DMS 273 treated with DMSO at 0.1 percent for 48 hours (cell line): ENCODE results near the gene BDKRB1.

Experiments used
- DNase-seq: peaks from one replicate; lab custom pipeline; 2025; lab: John Stamatoyannopoulos, UW

The BDKRB1 gene

DNA sequence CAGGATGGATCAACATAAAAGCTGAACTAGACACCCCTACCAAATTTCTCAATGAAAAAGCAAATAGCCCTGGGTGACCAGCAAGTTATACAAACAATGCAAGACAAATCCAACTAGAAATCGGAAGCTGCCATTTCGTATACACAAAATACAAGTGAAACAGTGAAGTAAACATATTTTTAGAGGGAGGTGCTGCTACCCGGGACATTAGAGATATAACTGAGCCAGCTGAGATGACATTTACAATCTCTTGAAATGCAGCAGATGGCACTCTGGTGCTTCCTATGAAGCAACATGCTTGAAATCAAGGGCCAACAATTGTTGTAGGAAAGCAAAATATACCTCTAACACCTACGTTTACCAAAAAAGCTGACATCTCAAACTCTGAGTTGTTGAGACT is 25.5 kb downstream of the BDKRB1 start:
- no peak for DNase-seq

DNA sequence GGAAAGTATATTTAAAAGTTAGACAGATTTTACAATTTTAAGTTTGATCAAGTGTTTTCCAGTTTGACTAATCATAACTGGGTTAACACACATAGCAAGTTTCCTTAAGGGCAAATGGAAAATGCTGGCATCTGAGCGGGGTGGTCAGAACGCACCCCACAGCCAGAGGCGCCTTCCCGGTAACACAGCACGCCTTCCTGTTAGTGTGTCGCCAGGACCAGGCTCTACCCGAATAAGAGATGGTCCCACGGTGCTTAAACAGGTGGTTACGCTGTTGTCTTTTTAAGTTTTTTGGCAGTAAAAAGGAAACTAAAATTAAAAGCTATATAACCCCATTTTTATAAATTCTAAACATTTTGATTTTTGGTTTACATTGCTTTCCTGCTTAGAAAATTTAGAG is 28.0 kb downstream of the BDKRB1 start:
- no peak for DNase-seq

DNA sequence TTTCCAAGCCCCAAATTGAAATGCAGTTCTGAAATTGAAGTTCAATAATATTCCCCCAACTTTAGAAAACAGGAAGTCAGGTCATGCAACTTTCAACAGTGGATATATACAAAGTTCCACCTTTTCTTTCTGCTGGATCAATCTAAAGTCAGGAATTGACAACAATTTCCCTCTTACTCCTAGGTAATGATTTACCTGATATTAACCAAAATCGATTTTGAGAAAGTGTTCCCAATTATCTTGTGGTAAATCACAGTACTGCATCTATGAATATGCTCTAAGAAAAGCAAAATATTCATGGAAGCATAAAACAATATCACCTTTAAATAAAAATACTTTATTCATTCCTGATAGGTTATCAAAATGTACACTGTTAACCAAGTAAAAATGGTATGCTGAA is 28.4 kb downstream of the BDKRB1 start:
- no peak for DNase-seq

DNA sequence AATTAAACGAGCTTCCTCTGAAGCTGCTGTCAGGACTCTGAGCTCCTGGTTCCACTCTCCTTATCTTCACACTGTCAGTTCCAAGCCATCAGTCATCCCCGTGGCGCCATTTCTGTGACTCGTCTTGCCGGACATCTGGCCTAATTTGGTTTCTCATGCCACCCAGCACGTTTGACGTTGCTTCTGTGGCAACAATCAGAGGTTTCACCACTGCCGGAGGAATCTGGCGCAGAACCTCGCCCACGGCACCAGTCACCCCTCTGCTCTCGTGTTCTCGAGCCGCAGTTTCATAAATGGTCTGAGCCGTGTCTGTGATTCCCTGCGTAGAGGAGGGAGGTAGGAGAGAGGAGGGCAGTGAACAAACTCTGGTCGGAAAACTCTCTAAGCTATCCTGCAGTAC is 29.7 kb downstream of the BDKRB1 start:
- DNase-seq, result no peak

DNA sequence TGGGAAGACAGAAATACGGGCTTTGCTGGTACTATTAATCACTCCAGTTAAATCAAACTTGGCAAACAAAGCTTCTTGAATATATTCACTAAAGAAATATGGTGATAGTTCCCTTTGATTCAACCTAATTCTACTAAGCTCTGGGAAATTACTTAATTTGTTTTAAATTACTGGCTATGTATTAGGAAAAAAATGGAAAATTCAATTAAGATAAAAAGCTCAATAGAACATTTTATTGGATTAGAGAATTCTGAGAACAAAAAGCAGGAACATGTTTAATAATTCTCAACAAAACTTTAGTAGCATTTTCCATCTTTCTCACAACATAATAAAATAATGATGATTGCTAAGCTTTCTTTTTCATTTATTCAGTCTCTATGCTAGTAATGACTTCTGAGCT is 30.2 kb downstream of the BDKRB1 start:
- DNase-seq, result no peak

DNA sequence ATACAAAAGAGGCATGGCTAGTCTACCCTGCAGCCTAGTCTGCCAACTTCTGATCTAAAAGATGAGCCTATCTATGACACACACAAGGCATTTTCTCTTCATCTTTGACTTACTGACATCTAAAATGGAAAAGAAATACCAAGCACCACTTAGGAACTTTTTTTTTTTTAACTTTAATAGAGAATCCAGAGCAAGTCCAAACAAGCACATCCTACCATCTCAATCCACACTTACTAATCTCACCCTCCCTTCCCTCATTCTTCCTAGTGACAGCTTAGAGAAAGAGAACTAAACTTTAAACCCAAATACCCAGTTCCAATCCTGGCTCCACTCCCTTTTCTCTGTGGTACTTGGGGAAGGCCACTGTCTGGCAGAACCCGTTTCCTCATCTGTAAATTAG is 31.8 kb downstream of the BDKRB1 start:
- DNase-seq, result no peak

DNA sequence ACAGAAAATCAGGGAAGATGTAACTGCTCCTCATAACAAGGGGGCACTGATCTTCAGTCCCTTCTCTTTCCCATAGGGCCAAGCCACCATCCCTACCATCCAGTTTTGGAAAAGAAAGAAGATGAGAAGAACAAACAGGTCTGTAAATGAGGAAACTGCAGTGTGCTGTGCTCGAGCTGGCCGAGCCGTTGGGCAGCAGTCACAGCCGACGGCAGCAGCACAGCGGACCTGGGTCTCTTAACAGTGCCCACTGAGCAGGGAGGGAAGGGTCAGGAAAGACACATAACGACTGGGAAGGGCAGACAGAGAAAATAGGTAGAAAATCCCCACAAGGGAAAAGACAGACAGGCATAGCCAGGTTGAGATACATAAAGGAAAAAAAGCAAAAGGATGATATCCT is 38.2 kb downstream of the BDKRB1 start:
- DNase-seq, result no peak

DNA sequence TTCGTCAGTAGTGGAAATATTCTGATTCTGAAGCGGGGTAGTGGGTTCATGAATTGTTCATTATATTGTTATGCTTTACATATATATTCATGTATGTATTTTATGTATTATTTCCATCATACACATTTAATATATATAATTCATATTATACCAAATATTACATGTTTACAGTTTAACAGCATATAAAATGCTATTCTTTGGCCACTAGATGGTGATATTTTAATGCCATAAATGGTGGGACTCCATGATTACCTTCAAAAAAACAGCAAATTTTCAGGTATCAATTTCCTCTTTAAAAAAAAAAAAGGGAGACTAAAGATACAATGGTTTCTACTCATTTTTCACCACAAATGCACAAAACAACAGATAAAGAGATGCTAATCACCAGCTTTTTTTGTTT is 41.0 kb downstream of the BDKRB1 start:
- DNase-seq, result no peak

DNA sequence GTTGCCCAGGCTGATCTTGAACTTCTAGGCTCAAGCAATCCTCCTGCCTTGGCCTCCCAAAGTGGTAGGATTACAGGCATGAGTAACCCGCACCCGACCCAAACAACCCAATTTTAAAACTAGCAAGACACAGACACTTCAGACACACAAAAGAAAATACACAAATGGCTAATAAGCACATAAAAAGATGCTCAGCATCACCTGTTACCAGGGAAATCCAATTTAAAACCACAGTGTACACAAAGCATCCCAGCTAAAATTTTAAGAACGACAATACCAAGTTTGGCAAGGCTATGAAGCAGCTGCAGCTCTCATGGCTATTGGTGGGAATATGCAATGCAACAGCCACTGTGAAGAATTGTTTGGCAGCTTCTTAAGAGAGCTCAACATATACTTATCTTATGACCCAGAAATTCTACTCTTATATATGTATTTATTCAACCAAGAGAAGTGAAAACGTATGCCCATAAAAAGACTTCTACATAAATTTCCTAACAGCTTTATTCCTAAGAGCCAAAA is 42.0 kb downstream of the BDKRB1 start:
- DNase-seq, result no peak

DNA sequence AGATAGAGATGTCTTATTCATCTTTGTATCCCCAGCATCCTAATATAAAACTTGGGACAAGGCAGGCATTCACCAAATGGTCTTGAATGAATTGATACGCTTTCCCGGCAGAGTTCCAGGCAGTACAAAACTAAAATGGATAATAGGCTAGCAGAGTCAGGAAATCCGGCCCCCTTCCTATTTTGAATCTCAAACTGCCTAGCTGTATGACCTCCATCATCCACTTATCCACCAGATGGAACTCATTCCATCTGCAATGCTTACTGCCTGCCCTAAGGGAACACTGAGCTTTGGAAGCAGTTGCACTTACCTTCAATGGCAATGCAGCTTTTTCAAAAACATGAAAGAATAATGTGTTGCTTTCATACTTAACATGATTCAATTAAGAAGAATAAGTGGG is 43.4 kb downstream of the BDKRB1 start:
- no peak for DNase-seq

DNA sequence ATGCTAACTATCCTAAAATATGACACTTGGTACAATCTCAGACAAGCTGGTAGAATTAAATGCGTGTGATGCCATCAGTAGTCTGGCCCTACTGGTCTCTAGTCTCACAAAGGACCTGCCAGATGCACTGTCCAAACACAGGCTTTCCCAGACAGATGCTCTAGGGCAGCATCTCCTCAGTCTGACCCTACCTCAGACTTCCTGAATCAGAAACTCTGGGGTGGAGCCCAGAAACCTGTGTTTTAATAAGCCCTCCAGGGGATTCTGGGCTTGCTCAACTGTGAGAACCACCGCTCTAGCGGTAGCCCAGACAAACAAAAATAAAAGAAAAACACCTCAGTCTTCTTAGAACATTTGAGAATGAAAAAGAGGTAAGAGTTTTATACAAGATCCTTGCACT is 48.0 kb downstream of the BDKRB1 start:
- no peak for DNase-seq

DNA sequence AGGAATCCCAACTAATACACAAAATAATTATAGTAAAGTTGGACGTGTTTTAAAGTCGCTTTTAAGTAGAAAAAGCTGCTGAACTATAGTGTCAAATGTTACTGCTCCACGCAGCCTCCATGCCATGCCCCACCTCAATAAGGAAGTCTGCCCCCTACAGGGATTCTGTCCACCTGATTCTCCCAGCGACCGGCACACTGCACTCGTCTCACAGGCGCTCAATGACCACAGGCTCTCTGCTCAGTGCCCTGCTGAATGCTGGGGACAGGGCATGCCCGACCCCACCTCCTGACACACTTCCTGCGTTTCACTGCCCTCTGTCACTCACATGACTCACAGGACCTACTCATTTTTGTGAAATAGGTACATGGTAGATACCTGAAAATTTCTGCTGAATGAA is 48.9 kb downstream of the BDKRB1 start:
- DNase-seq, result no peak

DNA sequence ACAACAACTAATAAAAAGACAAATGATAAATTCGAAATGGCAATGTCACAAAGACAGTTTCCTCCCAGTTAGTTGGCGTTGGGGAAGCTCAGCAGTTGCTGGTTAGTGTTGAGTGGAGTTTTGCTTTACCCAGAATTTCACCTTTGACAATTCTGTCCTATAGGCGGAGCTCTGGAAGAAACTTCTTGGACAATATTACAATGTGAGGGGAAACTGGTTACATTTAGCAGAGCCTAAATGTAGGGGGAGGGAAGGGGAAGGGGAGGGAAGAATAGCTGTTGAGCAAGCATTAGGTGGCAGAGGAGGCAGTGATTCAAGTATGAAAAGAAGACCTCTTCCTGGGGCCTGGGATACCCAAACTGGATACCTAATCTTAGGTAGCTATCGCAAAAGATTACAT is 51.4 kb downstream of the BDKRB1 start:
- DNase-seq, result no peak

DNA sequence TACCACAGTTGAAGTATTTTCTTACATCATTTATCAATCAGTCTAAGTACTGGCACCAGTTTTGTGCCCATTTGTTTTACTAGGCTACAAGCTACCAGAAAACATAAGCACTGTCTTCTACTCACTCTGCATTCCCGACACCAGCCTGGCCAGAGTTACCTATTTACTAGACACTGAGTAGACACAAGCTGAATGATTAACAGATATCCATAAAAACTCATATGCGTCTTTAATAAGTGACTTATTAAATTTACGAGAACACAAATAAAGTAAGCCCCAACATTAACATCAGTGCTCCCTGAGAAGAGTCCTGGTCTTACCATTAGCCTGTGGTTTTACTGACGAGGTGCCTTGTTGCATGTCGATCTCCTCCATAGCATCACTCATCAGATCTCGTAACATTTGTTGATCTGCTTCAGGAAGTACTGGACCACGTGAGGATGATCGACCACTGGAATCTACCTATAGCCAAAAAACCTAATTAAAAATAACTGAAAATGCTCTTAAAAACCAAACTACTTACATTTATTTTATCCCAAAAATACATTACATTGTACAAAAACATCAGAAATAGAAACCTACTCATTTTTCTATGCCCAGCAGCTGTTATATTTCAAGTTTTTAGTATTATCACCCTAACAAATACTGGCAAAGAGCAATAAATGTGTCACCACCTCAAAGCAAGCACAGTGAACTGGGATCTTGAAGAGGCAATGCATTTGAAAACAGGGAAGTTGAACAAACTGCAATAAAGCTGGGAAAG is 53.3 kb downstream of the BDKRB1 start:
- DNase-seq, result no peak

DNA sequence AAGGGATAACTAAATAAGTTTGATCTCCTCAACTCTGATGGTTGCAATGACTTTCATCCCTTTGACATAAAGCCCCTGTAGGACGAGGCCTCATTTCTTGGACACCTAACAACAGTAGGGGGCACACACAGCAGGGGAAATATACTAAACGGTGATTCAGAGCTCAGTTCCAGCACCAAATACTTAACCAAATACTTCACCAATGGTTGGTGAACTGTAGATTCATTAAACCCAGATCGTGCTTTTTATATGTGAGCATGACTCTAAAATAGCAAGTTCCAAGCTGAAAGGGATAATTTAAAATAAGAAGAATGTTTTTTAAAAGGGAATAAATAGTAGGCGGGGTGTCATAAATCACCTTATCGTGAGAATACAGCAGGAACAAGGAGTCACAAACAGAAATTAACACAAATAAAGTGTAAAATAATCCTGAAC is 53.9 kb downstream of the BDKRB1 start:
- DNase-seq, result no peak

DNA sequence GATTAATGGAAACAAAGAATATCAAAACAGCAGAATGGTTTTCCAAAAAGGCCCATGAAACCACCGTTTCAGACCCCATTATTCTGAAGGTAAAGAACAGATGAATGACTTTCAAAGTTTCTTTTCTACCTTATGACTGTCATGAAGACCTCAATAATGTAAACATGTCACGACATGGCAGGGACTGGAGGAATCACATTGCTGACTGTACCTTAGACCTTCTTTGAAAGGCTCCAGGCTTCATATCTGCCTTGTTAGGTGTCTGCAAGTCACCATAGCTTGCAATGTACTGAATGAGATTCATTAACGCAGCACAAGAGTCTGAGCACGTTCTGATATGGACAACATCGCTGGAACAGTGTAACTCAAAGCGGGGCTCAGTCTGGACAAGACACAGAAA is 54.9 kb downstream of the BDKRB1 start:
- no peak for DNase-seq
